HG02798 (cell line): Measurements from ENCODE around the gene IL13.

ENCODE experiments used
- ATAC-seq: cut with Tn5 transposase; IDR thresholded peaks from one replicate; pipeline ENCODE4 v1.9.1; 2021; ENCODE audit warnings: mild to moderate bottlenecking; ENCODE audit not compliant: unreplicated experiment, poor library complexity

IL13 gene

DNA sequence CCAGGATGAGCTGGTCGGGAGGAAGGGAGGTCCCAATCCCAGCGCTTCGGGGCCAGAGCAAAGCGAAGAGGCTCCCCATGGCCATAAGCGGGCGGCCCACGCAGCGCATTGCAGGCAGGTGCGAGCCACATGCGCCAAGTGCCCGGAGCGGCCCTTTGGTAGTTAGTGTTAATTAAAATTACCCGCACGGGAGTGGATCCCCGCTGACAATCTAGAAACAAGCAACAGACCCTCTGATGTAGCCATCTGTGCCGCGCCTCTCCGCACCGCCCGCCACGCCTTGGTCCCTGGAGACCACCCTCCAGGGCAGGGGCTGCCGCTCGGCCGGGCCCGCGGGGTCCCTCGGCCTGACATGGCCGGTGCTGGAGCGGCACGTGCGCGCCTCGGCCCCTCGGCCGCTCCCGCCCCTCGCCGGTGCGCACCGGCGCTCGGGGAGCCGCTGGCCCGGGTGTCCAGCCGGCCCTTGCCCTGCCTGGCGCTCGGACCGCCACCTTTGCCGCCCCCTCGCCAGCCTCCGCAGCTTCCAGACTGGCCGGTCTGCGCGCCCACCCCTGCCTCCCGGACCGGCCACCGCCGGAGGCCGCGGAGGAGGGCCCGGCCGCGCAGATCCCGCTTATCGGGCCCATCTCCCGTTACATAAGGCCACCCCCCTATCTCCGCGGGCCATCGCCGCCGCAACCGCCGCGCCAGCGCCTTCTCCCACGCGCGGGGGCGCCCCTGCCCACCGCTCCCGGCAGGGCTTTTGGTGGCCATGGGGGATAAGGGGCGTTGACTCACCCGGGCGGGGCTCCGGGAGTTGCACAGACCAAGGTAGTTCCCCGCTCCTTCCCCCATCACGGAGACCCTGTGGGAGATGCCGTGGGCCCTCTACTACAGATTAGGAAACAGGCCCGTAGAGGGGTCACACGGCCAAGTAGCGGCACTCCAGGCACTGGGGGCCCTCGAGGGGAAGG lies 1.9 kb upstream of the IL13 start:
- no peak for ATAC-seq

DNA sequence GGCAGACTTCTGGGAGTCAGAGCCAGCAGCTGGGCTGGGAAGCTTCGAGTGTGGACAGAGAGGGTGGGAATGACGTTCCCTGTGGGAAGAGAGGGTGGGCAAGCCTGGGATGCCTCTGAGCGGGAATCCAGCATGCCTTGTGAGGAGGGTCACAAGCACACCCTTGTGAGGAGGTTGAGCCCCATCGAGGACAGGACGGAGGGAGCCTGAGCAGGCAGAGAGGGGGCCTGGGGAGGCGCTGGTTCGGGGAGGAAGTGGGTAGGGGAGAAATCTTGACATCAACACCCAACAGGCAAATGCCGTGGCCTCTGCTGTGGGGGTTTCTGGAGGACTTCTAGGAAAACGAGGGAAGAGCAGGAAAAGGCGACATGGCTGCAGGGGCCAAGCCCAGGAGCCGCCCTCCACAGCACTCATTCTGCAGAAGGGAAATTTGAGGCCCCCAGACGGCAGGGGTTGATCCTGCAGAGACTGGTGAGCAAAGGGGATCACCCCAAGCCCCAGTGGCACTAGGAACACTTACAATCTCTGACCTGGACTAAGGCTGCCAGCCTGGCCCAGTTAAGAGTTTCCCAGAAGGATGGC lies 1.1 kb upstream of the IL13 start:
- no peak for ATAC-seq

DNA sequence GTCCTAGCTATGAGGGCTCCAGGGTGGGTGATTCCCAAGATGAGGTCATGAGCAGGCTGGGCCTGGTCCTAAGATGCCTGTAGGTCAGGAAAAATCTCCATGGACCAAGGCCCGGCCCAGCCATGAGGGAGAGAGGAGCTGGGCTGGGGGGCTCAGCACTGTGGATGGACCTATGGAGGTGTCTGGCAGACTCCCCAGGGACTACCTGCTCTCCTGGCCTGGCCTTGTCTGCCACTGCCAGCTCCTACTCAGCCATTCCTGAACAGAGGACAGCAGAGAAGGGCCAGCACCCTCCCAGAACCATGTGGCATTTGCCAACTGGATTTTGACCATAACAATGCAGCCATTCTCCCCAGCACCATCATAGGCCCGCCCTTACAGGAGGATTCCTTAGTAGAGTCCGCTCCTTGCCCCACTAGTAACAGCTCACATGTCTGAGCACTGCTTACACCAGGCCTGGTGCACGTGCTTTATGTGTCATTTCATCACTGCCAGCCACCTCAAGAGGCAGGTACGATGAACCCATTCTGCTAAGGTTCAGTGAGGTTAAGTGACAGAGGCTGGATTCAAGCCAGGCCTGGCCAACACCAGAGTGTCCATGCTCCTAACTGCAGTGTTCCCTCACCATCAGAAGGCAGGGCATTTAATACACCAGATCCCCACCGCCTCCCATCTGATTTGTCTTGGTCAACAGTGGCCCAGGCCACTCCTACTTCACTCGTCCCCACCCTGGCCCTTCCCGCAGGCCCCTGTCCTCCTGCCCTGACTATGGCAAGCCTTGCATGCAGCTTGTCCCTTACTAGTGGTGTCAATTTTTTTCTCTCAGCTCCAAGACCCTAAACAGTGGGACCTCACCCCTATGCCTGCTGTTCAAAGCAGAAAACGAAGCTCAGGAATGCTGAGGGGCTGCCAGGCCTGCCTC lies 669 bp downstream of the IL13 start:
- no peak for ATAC-seq

DNA sequence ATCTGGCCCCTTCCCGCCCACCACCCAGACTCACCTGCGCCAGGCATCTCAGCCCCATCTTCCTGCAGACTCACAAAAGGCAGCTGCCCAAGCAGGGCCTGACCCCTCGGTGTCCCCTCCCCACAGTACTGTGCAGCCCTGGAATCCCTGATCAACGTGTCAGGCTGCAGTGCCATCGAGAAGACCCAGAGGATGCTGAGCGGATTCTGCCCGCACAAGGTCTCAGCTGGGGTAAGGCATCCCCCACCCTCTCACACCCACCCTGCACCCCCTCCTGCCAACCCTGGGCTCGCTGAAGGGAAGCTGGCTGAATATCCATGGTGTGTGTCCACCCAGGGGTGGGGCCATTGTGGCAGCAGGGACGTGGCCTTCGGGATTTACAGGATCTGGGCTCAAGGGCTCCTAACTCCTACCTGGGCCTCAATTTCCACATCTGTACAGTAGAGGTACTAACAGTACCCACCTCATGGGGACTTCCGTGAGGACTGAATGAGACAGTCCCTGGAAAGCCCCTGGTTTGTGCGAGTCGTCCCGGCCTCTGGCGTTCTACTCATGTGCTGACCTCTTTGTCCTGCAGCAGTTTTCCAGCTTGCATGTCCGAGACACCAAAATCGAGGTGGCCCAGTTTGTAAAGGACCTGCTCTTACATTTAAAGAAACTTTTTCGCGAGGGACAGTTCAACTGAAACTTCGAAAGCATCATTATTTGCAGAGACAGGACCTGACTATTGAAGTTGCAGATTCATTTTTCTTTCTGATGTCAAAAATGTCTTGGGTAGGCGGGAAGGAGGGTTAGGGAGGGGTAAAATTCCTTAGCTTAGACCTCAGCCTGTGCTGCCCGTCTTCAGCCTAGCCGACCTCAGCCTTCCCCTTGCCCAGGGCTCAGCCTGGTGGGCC lies 1.9 kb downstream of the IL13 start:
- no peak for ATAC-seq

DNA sequence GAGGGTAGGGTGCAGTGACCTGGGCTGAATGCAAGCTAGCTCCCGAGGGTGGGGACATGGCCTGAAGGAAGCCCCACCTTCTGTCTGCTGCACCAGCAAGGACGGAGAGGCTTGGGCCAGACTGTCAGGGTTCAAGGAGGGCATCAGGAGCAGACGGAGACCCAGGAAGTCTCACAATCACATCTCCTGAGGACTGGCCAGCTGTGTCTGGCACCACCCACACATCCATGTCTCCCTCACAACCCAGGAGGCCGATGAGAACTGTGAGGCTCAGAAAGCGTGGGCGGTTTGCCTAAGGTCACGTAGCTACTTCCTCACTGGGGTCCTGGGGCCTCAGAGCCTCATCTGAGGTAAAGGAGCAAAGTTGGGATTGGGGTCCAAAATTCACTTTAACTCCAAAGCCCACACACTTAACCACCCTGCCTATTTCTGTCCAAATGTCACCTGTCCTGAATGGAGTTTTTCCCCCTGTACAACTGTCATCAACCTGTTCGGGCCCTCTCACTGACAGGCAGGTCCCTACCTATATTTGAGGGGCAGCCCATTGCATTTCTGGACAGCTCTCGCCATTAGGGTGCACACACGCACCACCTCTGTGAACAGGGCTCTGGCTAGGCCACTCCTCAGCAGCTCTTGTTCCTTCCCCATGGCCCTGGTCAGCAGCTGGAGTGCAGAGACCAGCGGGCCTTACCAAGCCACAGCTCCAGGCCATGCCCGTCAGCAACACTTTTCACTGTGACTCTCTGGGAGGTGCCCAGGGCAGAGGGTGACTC lies 3.4 kb downstream of the IL13 start:
- no peak for ATAC-seq

DNA sequence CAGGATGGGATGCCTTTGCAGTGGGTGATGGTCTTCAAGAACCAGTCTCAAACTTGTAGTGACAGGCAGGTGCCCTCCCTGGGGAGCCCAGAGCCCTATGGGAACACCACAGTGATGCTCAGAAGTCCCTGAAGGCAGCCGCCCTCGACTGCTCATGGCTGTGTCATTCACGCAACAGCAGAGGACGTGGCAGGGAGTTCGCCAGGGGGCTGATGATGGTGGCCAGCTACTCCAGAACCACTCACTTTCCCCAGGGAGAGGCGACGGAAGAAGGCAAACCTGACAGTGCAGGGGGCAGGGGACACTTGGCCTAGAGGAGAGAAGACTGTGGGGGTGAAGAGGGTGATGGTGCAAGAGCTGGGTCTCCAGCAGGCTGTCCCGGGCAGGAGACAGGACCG lies 4.0 kb downstream of the IL13 start:
- ATAC-seq = no peak

DNA sequence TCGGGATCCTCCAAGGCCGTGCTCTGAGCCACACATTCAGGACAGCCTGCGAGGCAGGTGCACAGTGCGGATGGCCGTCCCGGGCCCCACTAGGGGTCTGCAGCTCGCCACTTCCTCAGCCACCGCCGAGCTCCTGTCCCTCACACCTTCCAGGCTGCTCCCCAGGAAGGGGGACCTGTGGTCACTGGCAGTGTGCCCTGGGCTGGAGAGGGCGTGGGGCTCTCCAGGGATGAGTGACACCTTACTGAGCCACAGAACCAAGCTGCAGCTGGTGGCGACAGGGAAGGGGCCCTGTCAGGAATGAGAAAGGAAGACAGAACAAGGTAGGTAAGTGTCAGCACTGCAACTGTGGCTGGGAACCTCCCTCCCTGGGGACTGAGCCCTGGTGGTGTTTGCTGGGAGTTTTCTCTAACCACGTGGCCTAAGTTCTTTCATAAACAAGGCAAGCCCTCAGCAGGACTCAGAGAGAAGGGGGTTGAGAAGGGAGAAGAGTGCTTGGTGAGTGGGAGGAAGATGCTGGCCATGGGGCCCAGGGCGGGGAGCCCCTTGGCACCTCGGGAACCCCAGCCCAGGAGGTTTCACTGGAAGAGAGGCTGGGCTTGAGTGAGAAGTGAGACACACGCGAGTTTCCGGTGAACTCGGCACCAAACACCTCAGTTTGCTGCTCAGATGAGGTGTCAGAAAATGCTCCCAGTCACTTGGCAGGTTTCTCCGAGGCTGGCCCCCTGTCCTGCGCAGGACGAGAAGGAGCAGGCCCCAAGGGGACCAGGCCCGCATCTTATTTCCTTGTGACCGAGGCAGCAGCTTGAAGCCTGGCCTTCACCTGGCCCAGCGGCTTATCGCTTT lies 5.2 kb downstream of the IL13 start:
- peak; percentile 66 for ATAC-seq

DNA sequence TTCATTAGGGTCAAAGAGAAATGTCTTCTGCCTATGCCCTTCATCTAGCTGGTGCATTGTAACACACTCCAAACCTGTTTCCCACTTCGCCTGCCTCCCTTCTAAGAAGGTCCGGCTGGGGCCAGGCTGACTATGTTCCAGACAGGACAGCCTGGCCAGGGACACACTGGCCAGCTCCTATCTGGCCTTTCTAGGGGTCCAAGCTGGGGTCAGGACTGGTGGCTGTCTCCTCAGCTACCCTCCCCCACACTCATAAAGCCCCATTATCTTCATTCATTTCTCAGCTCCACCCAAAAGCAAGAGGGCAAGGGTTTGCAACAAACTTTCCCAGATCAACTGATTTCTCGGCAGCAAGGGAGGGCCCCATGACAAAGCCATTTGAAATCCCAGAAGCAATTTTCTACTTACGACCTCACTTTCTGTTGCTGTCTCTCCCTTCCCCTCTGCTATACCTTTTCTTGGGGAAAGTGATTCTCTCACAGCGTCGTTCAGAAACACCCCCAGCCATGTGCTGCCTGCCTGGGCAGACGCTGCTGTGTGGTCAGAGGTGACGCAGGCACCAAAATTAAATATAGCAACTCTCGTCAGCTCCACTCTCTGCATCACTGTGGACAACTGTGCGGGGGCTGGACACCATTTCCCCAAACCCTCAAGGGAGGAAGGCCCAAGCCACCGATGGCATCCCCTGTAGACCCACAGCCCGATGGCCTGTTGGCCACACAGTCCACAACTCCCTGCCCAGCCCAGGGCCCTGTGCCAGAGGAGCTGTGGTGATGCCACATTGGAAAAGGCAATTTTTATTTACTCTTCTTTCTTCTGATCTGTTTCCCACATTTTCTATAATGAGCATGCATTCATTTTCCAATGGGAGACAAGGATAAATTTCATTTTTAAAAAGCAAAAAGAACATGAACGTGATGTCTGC lies 6.1 kb downstream of the IL13 start:
- peak; percentile 57 for ATAC-seq

DNA sequence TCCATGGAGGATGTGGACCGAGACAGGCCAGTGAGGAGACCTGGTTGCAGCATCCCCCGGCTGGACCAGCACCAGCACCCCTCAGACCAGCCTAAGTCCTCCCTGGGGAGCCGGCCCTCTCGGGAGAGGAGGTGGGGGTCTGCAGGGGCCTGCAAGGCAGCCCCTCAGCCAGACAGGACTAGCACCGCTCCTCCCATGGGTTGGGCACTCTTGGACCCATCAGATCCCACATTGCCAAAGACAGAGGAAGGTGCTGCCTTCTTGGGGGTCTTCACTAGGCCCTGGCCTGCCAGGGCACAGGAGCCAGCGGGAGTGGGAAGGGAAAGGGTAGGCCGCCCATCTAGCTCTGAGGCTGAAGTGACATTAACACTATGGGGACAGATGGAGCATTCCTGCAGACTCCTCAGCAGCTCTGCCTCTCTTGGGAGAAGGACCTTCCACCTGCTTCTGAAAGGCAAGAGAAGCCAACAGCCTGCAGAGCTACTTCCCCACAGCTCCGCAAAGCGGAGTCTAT lies 6.8 kb downstream of the IL13 start:
- ATAC-seq = no peak

DNA sequence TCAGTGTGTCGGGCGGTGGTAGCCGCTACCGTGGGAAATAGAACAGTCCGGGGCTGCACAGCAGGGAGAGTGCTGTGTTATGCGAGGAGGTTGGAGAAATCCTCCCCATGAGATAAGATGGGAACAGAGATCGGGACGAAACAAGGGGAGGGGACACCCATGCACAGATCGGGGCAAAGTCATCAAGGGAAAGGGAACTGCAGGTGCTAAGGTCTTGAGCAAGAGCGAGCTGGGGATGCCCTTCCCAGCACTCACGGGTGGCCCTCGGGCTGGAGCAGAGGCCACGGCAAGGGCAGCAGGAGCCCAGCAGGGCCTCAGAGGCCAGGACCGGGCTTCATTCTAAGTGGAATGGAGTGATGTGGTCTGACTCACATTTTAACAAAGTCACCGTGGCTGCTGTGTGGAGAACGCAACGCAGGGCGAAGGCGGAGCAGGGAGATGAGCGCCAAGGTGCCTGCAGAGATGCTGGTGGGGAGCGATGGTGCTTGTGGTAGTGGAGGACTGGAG lies 7.7 kb downstream of the IL13 start:
- no peak for ATAC-seq

DNA sequence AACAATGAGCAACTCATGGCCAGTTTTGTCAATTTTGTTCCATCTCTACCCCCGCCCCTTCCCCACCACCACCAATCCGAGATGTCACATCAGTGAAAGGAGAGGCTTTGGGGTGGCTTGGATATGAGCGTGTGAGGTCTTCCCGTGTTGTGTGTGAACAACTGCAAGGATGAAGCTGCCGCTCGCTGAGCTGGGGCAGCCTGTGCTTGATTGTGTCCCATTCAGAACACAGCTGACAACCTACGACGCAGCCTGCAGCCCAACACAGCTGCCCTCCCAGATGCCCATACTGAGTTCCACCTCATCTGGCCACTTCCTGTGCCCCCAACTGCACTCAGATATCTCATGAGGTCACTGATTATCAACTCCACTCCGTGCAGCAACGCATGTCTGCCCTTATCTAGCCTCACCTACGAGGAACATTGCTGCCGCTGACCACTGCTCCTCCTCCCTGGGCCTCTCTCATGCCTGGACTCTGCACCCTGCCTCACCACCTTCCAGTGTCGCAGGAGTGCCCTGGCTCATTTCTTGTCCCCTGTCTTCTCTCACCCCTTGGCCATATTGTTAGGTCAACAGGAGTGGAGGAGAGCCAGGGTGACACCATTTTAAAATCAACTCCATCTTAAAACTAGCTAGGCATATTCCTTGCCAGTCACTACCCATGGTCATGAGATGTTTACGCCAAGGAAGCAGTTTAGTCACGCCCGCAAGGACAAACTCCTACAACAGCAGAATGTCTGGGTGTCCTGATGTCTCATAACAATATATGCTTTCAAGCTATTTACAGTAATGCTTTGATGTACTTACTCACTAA lies 8.5 kb downstream of the IL13 start:
- ATAC-seq = no peak

DNA sequence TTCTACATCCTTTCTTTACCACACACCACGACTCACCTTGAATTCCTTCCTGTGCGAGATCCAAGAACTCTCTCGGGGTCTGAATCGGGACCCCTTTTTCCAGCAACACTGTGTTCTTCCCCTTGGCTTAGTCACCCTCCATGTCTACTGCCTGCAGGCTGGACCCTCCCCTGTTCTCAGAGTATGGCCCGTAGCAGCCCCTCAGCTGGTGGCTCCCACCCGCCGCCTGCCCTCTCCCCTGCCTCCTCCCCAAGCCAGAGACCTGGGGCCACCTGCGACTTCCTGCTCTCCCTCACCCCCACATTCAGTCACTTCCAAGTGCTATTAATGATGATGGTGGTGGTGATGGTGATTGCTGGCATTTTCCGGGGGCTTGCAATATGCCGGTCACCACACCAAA lies 9.3 kb downstream of the IL13 start:
- ATAC-seq = no peak

DNA sequence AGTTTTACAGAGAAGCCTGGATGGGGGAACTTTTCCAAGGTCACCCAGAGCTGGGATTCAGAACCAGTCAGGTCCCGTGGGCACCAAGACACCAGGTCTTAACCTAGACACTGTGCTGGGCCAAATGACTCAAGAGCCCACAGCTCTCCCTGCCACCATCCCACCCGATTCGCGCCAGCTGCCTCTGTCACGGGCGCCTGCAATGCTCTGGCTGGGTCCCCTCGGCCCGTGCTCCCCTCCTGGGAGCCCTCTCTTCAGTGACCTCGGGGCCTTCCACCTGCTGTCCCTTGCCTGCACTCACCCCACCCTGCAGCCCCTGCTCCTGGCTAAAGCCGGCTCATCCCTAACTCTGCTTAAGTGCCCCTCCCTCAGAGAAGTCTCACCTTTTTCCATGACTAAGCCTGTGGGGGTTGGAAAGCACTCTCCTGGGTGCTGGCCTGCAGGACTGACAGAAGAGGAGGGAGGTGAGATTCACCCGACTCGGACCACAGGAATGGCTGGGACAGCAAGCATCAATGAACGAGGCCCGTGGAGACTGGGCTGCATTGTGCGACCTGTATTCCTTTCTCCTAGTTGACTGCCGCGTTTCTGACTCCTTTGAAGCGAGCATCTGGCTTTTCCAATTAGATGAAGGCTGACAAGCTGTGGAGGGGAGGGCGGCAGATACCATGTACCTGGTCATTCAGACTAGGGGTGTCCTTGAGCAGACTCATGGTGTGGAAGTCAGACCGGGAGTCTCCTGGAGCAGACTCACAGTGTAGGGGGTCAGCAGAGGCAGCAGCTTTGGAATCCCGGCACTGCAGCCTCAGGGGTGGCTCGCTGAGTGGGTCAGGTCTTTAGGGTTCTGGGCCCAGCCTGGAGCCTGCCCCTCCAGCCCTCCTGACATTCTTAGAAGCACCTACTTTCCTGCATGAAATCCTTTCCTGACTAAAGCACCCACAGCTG lies 10.1 kb downstream of the IL13 start:
- ATAC-seq = no peak

DNA sequence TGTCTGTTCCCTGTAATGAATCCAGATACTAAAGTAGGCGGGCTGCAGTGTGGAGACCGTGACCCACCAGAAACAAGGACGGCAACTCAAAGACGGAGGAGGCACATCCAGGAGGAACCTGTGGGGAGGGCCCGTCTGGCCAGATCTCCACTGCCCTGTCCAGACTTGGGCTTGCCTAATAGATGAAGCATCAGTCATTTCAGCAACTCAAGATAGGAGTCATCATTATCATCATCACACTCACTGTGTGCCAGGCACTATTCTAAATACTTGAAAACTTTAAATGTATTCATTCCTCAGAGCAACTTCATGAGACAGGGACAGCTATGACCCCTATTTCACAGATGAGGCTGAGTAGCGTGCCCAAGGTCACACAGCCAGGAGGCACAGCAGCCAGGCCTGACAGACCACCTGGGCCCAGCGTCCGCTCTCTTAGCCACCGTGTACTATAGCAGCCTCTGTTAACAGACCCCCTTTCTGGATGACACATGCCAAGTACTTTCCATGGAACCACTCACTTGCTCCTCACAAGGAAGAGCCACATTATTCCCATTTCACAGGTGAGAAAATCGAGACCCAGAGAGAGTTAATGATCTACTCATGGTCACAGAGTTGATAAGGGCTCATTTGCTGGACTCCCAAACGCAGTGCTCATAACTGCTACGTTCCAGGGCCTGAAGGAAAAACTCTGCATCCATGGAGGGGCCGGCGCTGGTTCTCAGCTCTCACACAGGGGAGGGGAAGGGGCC lies 10.9 kb downstream of the IL13 start:
- ATAC-seq = no peak
